ENCODE data around the gene SLC29A2.
A peak's percentile ranks its signal among the peaks of the same experiment; 100 is the strongest.

SLC29A2 gene

DNA sequence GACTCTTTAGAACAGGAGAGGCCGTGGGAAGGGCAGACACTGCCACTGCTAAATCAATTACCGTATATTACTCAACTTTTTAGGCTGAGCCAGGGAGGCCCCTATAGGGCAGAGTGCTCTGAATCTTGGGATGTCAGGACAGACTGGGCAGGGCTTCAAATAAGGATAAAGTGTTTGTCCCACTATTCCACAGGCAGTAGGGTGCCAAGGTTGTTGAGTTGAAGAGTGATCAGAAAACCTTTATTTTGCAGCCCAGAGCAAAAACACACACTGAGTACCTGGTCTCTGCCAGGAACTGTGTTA, 22.5 kb downstream of the SLC29A2 start:
- DNase-seq (ENCODE audit: low spot score), result no peak

DNA sequence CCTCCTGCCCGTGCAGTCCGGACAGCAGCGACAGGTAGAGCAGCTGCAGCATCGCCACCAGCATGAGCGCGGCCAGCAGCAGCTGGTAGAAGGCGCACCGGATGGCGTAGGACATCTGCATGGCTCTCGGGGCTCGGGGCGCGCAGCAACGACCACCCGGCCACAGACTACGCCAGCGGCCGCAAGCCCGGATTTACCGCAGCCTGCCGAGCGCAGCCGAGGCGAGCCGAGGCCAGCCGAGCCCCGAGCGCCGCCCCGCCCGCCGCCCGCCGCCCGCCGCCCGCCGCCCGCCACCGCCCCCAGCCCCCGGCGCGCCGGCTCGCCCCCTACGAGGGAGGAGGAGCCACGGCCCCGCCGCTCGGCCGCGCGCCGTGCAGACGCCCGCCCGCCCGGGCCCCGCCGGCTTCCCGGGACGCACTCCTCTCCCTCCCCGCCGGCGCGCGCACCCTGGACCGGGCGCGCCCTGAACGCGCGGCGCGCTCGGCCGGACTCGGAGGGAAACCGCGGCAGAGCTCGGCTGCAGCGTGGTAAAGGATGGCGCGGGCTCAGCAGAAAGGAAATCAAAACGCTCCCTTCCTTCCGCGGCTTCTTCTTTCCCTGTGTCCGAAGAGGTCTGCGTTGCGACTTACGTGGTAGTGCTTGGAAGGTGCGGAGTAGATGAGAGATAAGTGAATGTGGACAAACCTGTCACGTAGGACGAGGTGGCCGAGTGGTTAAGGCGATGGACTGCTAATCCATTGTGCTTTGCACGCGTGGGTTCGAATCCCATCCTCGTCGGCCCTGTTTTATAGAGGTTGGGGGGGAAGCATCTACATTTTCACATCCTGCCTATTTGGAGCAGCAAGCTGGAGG, 23.9 kb downstream of the SLC29A2 start, which contains the start of gene B4GAT1:
TSS of gene B4GAT1 (minus strand) at position 205 of the 852 bp plus-strand sequence. CDS start at position 121, 84 bp downstream.
- DNase-seq (ENCODE audit: low spot score), result peak; percentile 92

DNA sequence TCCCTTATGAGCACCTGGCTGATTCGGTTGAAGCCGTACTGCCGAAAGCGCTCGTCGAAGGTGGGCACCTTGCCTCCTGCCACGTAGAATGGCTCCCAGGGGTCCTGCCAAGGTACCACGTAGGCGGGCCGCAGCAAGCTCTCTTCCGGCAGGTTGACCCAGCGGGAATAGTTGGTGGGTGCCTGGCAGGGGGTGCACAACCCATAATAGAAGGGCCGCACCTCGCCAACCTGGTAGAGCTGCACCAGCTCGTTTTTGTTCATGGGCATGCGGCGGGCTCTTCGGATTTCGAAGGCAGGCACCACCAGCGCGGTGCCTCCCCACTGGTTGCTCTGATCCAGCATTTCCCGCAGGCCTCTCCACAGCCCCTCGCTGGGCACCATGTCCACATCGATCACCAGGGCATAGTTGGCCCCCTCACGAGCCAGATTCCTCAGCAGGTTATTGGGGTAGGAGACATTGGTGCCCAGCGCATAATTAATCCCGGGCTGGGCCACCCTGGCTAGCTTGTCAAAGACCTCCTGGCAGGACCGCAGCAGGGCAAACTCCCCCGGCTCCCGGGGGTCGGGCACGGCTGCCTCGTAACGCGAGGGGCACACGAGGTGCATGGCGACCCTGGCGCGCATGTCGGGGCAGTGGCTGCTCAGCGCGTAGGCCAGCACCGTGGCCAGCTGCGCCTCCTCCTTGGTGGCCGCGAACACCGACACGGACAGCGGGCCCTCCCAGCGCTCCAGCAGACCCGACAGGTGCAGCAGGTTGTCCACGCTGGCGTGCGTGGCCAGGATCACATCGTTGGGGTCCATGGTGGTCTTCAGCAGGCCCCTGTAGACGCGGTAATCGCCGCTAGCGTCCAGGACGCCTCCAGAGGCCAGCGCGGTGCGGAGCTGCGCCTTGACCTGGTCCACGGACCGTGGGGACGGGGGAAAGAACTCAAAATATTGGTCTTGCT, 24.8 kb downstream of the SLC29A2 start:
- no peak for DNase-seq (ENCODE audit: low spot score)

DNA sequence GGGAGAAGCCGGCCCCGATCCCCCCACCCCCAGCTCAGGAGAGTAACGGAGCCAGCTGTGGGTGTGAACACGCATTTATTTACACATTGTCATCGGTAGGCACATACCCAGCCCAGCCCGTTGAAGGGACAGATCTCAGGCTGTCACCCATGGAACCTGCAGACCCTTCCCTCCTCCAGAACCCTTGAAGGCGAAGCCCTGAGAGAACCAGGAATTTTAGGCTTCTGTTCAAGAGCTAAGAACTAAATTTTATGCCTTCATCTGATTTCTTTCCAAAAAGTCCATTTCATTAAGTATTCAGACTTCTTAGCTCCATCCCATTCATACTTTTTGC, 26.3 kb downstream of the SLC29A2 start:
- DNase-seq (ENCODE audit: low spot score), result no peak

DNA sequence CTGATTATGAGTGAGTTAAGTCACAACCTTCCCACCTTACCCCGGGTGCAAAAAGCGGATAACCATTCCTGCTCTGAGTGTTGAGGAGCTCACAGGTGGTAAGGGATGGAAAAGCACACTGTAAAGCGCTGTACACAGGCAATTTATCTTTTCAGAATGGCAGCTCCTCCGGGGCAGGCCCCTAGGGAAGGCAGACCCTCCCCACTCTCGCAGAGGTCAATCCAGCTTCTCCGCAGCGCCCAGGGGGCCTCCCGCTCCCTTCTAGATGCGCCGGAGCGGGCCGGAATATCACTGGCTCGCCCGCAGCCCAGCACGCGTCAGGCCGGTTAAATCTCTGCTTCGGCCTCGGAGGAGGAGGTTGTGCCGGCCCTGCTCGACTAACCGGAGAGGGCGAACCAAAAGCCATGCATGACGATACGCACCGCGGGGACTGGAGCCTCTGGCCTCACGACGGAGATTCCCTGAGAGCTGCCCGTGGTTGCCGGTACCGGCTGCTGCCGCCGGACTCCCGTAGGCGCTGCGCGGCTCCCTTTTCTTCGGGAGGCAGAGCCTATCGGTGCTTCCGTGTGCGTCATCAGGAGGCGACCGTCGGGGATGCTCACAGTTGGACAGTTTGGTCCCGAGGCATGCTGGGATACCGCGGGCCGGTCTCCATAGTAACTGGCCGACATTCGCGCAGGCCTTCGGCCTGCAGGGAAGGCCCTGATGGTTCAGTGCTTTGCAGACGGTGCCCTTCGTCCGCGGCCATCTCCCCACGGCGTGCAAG, 26.8 kb downstream of the SLC29A2 start, which contains the start of gene BRMS1:
TSS of gene BRMS1 (minus strand) at position 555 of the 766 bp plus-strand sequence. CDS start 2,870 bp downstream, outside the sequence.
- DNase-seq (ENCODE audit: low spot score), result peak; percentile 98

DNA sequence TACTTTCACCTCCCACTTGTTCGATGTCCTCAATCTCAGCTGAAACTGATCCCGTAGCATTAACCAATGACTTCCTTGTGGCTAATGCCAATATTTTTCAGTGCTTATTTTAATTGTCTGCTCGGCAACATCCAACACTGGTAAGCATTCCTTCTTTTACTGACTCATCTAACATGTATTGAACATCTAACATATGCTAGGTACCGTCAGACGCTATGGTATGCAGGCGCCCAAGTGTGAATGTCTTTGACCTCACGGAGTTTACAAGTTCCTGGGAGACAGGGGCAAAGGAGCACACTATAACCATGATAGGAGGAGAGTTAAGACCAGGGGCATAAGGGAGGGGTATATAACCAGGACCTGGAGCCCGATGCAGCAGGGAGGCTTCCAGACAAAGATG, 28.4 kb downstream of the SLC29A2 start:
- DNase-seq (ENCODE audit: low spot score), result no peak

DNA sequence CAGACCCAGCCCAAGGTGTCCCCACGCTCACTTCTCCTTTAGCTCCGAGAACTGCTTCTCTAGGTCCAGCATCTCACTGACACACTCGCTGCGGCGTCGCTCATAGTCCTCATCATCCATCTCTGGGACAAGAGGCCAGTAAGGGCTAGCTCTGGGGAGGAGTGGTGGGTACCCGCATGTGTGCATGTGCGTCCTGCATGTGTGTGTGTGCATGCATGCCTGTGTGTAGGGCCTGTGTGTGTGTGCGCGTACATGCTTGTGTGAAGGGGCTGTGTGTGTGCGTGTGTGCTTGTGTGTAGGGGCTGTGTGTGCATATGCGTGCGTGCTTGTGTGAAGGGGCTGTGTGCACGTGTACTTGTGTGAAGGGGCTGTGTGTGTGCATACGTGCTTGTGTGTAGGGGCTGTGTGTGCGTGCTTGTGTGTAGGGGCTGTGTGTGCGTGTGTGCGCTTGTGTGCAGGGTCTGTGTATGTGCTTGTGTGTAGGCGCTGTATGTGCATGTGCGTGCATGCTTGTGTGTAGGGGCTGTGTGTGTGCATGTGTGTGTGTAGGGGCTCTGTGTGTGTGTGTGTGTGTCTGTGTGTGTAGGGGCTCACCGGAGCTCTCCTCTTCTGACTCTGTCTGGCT, 29.9 kb downstream of the SLC29A2 start:
- no peak for DNase-seq (ENCODE audit: low spot score)

DNA sequence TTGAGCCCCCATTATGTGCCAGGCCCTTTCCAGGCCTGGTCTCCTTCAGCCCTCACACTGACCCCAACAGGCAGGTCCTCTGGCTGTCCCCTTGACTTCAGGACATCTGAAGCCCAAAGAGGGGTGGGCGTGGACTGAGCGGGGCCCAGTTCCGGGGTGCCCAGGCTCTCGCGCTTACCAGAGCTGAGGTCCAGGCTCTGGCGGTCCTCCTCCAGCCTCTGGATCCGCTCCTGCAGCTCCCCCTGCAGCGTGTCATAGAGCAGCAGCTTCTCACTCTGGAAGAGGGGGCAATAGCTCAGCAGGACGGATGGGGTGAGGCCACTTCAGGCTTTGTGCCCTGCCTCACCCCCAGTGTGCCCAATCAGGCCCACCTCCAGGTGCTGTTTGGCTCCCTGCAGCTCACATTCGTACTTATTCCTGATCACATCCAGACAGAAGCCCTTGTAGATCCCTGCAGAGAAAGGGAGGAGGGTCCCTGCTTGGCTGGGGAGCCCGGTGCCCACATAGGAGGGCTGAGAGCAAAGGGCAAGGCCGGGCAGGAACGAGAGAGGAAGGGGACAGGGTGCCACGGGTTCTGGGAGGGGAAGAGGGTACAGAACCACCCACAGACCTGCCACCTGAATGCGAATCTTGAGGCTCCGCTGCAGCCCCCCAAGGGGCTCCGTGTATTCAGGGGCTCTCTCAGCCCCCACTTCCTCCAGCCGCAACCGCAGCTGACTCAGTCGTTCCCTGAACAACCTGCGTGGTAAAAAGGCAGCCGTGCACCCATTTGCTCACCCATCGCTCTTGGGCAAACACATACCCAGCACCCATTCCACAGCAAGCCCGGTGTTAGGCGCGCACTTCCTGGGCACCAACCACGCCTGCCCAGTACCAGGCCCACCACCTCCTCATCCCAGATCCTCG, 30.7 kb downstream of the SLC29A2 start:
- DNase-seq (ENCODE audit: low spot score), result no peak

DNA sequence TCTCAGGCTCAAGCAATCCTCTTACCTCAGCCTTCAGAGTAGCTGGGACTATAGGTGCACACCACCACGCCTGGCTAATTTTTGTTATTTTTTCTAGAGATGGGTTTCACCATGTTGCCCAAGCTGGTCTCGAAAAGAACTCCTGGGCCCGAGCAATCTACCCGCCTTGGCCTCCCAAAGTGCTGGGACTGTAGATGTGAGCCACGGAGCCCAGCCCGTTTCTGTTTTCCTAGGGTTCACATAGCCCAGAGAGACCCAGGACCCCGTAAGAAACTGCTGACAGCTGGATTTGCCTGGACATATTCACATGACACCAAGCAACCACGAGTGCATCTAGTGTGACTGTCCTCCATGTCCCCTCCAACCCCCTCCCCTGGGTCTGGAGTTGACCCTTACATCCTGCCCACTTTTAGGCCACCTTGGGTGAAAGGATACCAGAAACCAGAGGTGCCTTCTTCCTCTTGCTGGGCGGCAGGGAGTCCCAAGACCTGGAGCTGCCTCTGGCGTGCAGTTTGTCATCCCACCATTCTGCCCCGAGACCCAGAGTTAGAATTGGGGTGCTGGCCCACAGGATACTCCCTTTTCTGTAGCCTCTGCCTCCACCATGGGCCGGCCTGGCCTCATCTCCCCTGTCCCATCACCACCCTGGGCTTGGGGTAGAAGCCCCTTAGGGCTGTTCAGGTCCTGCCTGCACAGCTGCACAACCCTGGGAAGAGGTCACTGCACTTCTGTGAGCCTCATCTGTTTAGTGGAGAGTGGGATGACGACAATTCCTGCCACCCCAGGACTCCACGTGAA, 31.7 kb downstream of the SLC29A2 start:
- no peak for DNase-seq (ENCODE audit: low spot score)

DNA sequence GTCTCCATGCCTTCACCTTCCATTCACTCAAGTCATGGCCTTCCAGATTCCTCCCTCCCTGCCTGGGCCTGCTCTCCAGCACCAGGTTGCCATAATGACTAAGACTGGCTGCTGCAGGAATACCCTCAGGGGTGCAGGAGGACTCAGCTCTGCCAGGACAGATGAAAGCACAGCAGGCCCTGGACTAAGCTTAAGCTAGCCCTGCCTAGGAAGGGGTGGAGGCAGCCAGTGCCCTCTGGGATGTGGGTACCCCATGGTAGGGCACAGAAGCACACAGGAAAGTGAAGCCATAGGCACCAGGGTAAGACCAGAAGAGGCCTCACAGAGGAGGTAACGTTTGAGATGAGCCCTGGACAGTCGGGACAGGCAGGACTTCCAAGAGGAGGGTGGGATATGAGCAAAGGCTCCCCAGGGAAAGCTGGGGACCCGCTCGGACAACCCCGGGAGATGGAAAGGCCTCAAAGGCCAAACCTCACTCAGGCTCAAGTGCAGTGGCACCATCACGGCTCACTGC, 32.3 kb downstream of the SLC29A2 start:
- no peak for DNase-seq (ENCODE audit: low spot score)

DNA sequence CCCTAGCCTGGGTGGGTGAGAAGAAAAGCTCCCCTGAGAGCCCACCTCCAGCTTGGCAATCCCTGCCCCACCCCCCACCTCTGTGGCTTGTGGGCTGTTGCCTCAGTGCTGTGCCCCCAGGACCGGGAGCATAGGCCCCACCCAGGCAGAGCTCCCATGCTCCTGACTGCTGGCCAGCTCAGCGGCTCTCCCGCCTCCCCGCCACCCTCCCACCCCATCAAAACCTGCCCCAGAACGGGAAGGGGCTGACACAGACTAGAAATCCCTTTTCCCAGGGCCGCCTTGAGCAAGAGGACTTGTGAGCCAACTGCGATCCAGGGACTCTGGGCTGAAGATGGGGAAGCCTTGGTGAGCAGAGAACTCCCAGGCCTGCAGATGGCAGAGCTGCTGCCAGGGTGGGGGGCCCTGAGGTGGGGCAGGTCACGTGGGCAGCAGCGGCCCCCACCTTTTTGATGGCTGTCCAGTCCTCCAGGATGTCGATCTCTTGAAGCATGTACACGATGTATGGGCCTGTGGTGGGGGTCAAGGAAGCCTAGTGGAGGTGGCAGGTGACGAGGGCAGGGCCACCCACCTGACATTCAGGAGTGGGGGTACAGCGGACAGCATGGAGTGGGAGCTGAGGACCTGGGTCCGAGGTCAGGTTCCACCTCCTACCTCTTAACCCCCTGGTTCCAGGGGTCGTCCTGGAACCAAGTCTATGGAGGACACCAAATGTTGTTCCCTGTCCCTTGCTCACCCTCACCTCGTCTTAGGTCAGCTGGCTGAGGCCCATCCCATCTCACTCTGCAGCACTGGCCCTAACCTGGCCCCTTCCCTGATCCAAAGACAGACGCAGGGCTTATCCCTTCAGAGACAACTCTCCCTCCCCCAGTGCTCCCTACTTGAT, 33.0 kb downstream of the SLC29A2 start:
- no peak for DNase-seq (ENCODE audit: low spot score)

DNA sequence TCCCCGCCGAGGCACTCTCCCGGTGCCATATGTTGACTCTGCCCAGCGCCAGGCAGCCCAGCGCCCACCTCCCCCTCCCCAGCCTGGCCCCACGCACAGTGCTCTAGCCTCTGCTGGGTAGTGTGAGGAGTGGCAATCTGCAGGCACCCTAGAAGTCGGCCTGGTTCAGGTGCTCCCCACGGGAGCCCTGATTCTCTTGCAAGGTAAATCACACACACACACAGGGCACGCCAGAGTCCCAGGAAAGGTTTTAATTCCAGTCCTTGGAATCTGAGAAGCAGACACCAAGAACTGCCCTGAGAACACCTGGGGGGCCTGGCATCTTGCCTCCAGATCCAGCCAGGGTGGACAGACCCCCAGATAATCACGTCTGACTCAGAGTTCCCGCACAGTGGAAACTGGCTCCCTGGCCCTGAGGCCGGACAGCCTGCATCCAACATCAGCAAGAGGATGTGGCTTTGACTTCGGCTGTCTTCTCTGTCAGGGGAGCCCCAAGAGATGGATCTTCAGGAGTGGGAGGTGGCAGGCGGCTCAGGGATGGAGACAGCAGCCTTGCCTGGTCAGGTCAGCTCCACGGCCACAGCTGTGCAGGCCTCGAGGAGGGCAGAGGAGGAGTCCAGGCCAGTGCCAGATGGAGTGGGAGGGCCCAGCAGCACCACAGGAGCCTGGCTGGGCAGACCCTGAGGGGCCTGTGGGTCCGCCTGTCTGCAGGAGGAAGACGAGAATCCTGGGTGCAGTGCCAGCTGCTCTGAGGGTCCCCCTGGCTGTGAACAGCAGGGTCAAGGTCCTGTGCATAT, 34.3 kb downstream of the SLC29A2 start:
- no peak for DNase-seq (ENCODE audit: low spot score)

DNA sequence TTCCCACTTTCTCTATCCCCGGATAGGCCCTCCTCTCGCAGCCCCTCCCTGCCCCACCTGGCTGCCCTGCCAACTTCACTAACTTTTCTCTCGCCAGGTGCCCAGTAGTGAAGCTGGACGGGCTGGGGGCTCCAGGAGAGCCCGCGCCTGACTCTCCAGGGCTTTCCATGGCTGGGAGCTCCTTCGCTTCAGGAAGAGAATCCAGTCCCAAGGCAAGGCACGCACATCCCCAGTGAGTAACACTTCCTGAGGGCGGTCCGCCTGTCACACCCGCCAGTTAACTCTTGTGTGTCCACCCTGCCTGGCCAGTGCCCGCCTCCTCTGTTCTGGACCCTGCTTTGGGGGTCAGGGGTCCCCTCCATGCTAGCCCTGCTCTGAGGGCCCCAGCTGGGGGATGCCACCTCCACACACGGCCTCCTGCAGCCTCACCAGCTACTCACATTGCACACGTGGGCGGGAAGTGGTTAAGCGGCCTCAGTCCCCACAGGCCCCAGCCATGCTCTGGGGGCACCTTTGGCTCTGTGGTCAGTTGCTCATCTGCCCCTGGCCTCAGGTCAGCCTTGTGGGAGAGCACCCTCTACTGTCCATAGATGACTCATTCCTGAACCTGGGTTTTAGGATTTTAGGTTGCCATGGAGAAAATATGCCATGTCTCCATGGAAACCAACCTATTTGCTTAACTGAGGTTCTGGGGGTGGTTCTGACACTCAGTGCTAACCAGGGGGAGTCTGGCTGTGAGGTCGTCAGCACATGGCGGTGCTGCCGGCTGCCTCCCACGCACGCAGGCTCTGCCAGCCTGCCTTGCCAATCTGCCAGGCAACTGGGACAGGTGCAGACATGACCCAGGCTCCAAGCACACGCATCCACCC, 35.1 kb downstream of the SLC29A2 start, which contains the start of gene RIN1:
TSS of gene RIN1 (minus strand) at position 201 of the 869 bp plus-strand sequence. CDS start at position 169, 32 bp downstream.
- no peak for DNase-seq (ENCODE audit: low spot score)

DNA sequence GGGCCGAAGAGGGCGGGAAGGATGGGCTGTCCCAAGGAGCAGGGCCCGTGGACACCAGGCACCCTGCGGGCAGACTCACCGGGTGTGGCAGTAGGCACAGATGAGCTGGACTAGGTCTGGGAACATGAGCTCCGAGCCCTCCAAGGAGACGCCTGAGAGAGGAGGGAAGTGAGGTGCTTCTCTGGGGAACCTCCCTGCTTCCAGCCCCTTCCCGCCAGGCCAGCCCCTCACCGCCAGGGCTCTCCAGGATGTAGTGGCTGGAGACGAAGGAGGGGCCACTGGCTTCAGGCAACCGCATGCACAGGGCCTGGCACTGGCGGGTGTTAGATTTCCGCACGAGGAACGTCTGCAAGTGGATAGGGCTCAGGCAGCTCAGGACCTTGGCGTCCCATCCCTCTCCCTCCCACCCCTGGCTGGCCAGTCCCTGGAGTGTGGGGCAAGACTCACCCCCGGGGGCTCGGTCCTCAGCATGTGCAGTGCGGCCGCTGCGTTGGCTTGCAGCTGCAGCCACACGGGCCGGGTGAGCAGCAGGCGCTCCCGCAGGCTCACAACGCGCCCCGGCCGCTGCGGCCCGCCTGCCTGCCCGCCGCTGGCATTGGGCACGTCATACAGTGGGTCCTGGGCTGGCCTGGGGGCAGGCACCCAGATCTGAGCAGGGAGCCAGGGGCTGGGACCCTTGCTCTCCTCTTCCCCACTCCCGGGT, 35.9 kb downstream of the SLC29A2 start:
- DNase-seq (ENCODE audit: low spot score), result no peak

DNA sequence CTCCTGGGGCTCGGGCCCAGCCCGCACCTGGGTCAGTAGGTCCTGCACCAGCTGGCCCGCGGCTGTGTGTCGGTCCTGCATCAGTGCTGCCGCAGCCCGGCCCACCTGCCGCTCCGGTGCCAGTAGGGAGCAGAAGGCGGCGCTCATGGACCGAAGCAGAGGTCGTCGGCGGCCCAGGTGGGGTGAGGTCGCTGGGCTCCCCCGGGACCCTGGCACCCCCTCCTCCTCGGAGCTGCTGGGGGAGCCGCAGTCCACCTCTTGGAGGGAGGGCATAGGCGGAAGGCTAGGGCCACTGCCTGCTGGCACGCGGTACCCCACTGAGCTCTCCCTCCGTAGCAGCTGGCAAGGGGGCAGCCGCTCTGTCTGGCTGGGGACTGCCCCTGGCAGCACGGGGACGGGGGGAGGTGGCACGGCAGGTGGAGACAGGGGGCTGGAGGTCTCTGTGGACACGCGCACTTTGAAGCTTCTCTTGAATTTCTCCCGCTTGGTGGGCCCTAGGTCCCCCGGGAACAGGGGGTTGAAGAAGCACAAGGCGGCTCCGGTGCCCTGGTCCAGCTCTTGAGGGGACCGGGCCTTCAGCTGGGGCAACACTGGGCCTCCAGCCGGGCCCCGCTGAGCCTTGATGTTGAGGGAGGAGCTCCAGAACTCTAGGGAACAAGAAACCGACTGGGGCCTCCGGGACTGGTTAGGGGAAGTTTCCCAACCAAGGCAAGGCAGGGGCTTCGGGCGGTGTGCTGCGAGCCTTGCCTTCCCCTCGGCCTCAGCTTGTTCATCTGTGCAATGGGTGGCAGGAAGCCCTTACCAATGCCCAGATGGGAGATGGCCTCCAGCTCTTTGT, 36.7 kb downstream of the SLC29A2 start:
- DNase-seq (ENCODE audit: low spot score), result no peak
